Smooth muscle cell (in vitro differentiated cells): ENCODE results near the gene GABRA6. TPM values are rescaled to one million over a fixed set of nuclear protein-coding genes. Genes with fewer than 3 reads are reported as not detected.

Experiments
- DNase-seq: peaks from one replicate; lab custom pipeline; 2025; ENCODE audit not compliant: unreplicated experiment; lab: John Stamatoyannopoulos, UW
- H2AFZ ChIP-seq: fragments of 200-600 bp; sonication (generic); 2 replicates; pipeline ENCODE4 v1.6.0; 2016; ENCODE audit warnings: antibody characterized with exemption, low read depth, mild to moderate bottlenecking
- H3F3A ChIP-seq: fragments of 200-600 bp; sonication (generic); 2 replicates; pipeline ENCODE4 v1.6.0; 2017; ENCODE audit warnings: antibody characterized with exemption, low read depth
- H3K27ac ChIP-seq: fragments of 200-600 bp; sonication (generic); 2 replicates; pipeline ENCODE4 v1.5.1; 2016; ENCODE audit warnings: low read depth, mild to moderate bottlenecking
- H3K27me3 ChIP-seq: fragments of 200-600 bp; sonication (generic); 2 replicates; pipeline ENCODE4 v1.6.1; 2016; ENCODE audit warnings: low read depth, mild to moderate bottlenecking
- H3K36me3 ChIP-seq: fragments of 200-600 bp; sonication (generic); 2 replicates; pipeline ENCODE4 v1.5.1; 2016; ENCODE audit warnings: low read depth
- H3K4me1 ChIP-seq: fragments of 200-600 bp; sonication (generic); 2 replicates; pipeline ENCODE4 v1.5.1; 2016; ENCODE audit warnings: low read depth
- H3K4me2 ChIP-seq: fragments of 200-600 bp; sonication (generic); 2 replicates; pipeline ENCODE4 v1.6.0; 2016; ENCODE audit warnings: mild to moderate bottlenecking
- H3K4me3 ChIP-seq: fragments of 200-600 bp; sonication (generic); 2 replicates; pipeline ENCODE4 v1.5.1; 2016; ENCODE audit warnings: mild to moderate bottlenecking
- H3K79me2 ChIP-seq: fragments of 200-600 bp; sonication (generic); 2 replicates; pipeline ENCODE4 v1.6.0; 2016; ENCODE audit warnings: low read depth, mild to moderate bottlenecking
- H3K9ac ChIP-seq: fragments of 200-600 bp; sonication (generic); 2 replicates; pipeline ENCODE4 v1.6.0; 2016; ENCODE audit warnings: low read depth
- H3K9me3 ChIP-seq: fragments of 200-600 bp; sonication (generic); replicated peaks from 2 replicates; pipeline ENCODE4 v1.5.1; 2016; ENCODE audit warnings: low read depth
- H4K20me1 ChIP-seq: fragments of 200-600 bp; sonication (generic); 2 replicates; pipeline ENCODE4 v1.6.0; 2016; ENCODE audit warnings: low read depth
- WGBS: methylation state at CpG from one replicate; pipeline ENCODE4 v1.1.7; 2016; ENCODE audit warnings: low lambda C conversion rate; 5-methylcytosine and 5-hydroxymethylcytosine counted together
- polyA plus RNA-seq: library from polyadenylated mRNA; unstranded; fragments of >200 nt; fragmentation: Nextera tagmentation; extraction: Ambion mirVana; gene quantifications from 2 replicates; pipeline ENCODE4 v1.2.1, GENCODE V29; 2016
- total RNA-seq: library from RNA; depleted of rRNA; stranded (reverse); fragments of >200 nt; gene quantifications from 2 replicates; pipeline ENCODE4 v1.2.3, GENCODE V29; 2014
- TF ChIP-seq, protein P1 (sequence below): fragments of 200-600 bp; sonication (generic); IDR thresholded peaks from 2 replicates; pipeline ENCODE4 v1.5.1; 2017; ENCODE audit warnings: borderline replicate concordance, mild to moderate bottlenecking, antibody characterized with exemption; ENCODE audit not compliant: insufficient read depth, poor library complexity, severe bottlenecking

The GABRA6 gene
- total and polyA plus RNA-seq, 2 experiments from 2014 or later: not detected

DNA sequence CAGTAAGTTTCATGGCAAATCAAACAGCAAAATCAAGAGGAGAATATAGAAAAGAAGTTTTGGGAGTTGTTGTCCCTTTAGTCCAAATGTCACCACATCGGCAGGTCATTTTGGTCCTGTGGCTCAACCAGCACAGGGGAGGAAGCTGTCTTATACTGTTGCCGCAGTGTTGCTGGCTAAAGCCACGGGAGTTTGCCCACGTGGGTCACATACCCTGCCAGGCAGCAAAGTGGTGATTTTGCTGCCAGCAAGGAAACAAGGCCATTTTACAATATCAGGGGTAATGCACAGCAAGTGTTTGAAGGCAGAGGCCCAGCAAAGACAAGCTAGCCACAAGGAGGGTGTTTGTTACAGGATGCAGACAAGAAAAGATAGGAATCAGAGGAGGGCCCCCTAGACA is 14.5 kb downstream of the GABRA6 start:
- DNase-seq: no peak
- H3K79me2 ChIP-seq: no peaks in the 10 kb centered on the region
- no peak overlapping the region for H2AFZ ChIP-seq
- no peak overlapping the region for H3K27ac ChIP-seq
- H3K27me3 ChIP-seq: no peaks in the 10 kb centered on the region
- H3K4me2 ChIP-seq: no peak overlapping the region
- no peaks in the 10 kb centered on the region for H3K36me3 ChIP-seq
- H3K4me1 ChIP-seq: no peaks in the 10 kb centered on the region
- H4K20me1 ChIP-seq: no peaks in the 10 kb centered on the region
- H3F3A ChIP-seq: no peaks in the 10 kb centered on the region
- no peak overlapping the region for H3K9ac ChIP-seq
- WGBS: 80% methylated on average over 4 of the region's 4 CpGs
- no peaks in the 10 kb centered on the region for H3K9me3 ChIP-seq
- no peak overlapping the region for H3K4me3 ChIP-seq
- TF ChIP-seq, protein P1, sequence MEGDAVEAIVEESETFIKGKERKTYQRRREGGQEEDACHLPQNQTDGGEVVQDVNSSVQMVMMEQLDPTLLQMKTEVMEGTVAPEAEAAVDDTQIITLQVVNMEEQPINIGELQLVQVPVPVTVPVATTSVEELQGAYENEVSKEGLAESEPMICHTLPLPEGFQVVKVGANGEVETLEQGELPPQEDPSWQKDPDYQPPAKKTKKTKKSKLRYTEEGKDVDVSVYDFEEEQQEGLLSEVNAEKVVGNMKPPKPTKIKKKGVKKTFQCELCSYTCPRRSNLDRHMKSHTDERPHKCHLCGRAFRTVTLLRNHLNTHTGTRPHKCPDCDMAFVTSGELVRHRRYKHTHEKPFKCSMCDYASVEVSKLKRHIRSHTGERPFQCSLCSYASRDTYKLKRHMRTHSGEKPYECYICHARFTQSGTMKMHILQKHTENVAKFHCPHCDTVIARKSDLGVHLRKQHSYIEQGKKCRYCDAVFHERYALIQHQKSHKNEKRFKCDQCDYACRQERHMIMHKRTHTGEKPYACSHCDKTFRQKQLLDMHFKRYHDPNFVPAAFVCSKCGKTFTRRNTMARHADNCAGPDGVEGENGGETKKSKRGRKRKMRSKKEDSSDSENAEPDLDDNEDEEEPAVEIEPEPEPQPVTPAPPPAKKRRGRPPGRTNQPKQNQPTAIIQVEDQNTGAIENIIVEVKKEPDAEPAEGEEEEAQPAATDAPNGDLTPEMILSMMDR: no peak

DNA sequence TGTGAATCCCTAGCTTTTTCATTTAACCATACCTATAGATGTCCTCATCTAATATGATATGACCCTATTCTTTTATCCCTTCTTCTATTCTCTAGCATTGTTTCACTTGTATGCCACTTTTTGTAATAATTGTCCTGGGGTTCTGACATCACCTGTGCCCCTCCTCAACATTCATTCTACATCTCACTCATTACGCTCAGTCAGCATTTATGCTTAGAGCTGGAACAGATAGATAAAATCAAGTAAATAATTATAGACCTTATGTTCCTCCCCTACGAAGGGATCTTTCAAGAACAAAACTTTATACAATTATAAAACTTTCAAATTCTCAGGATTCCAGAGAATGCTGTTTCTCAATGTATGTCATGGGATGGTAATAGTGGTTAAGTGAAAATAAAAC is 18.0 kb downstream of the GABRA6 start:
- Histone ChIP-seq H3K4me2 (no peak overlapping the region), H3K27ac (no peak overlapping the region), H3K4me1 (no peaks in the 10 kb centered on the region), H3K9me3 (no peaks in the 10 kb centered on the region), H3K4me3 (no peak overlapping the region), H2AFZ (no peak overlapping the region), H3K27me3 (no peaks in the 10 kb centered on the region), H3K36me3 (no peaks in the 10 kb centered on the region), H4K20me1 (no peaks in the 10 kb centered on the region), H3K79me2 (no peaks in the 10 kb centered on the region), H3F3A (no peaks in the 10 kb centered on the region), H3K9ac (no peak overlapping the region)
- WGBS: 79% methylated on average over 2 of the region's 2 CpGs
- DNase-seq: no peak
- TF ChIP-seq, protein P1: no peak

DNA sequence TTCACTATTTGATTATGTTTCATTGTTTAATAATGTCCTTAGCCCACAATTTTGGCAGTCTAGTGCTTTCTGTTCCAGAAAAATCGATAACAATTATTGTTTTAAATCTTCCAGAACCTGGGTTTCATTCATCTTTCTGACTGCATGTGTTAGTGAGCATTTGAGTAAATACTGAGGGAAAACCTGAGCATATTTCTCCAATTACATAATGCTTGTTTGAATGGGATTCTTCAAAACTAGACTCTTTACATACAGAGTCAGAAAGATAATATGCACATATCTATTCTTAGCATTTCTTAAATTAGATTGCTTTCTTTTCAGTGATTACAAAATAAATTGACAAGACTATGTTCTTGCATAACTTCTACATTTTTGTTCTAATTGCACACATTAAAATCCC is 21.9 kb downstream of the GABRA6 start:
- Histone ChIP-seq H3K4me1 (no peaks in the 10 kb centered on the region), H4K20me1 (no peaks in the 10 kb centered on the region), H3K79me2 (no peaks in the 10 kb centered on the region), H3K36me3 (no peaks in the 10 kb centered on the region), H3K9me3 (no peaks in the 10 kb centered on the region), H3K27ac (no peak overlapping the region), H3K27me3 (no peaks in the 10 kb centered on the region), H3K4me3 (no peak overlapping the region), H3K4me2 (no peak overlapping the region), H2AFZ (no peak overlapping the region), H3K9ac (no peak overlapping the region), H3F3A (no peaks in the 10 kb centered on the region)
- WGBS: 63% methylated on average over 1 of the region's 1 CpG
- TF ChIP-seq, protein P1: no peak
- no peak for DNase-seq

DNA sequence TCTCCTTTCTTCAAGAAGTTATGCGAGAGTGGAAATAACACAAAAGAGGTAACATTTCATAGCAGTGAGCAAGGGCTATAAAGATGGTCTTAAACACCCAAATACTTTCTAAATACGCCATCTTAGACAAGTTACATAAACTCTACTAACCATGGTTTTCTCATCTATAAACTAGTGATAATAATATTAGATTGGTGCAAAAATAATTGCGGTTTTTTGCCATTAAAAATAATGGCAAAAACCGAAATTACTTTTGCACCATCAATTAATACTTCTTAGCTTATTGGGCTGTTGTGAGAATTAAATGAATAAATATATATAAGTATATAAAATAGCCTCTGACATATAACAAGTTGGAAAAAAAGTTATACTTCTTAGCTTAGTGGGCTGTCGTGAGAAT is 23.7 kb downstream of the GABRA6 start:
- TF ChIP-seq, protein P1: no peak
- DNase-seq: no peak
- no peak overlapping the region for H2AFZ ChIP-seq
- H3K9me3 ChIP-seq: no peaks in the 10 kb centered on the region
- H3K36me3 ChIP-seq: no peaks in the 10 kb centered on the region
- no peaks in the 10 kb centered on the region for H3K79me2 ChIP-seq
- H3K27me3 ChIP-seq: no peaks in the 10 kb centered on the region
- H3K4me2 ChIP-seq: no peak overlapping the region
- H3K9ac ChIP-seq: no peak overlapping the region
- H3K4me1 ChIP-seq: no peaks in the 10 kb centered on the region
- H3K27ac ChIP-seq: no peak overlapping the region
- H3F3A ChIP-seq: no peaks in the 10 kb centered on the region
- no peaks in the 10 kb centered on the region for H4K20me1 ChIP-seq
- no peak overlapping the region for H3K4me3 ChIP-seq
- 85% methylated on average over 5 of the region's 5 CpGs for WGBS
